Colonic mucosa (tissue), 4 donors: ENCODE measurements around the gene TMED9. TPM values are rescaled to one million over a fixed set of nuclear protein-coding genes. Genes with fewer than 3 reads are reported as not detected.

Experiments used
- DNase-seq: peaks from one replicate; pipeline ENCODE4 v3.0.0-alpha.2; 2020
- H3K27ac ChIP-seq: fragments of 200-600 bp; one replicate; pipeline ENCODE4 v1.8.0; 2021
- H3K27me3 ChIP-seq: fragments of 200-600 bp; one replicate; pipeline ENCODE4 v1.8.0; 2021
- H3K36me3 ChIP-seq: fragments of 200-600 bp; one replicate; pipeline ENCODE4 v1.8.0; 2021
- H3K4me1 ChIP-seq: fragments of 200-600 bp; one replicate; pipeline ENCODE4 v1.8.0; 2021; ENCODE audit warnings: mild to moderate bottlenecking
- H3K4me3 ChIP-seq: fragments of 200-600 bp; one replicate; pipeline ENCODE4 v1.8.0; 2021
- H3K9ac ChIP-seq, 2 donors: one replicate each; pipeline ENCODE4 v1.7.0; 2013; ENCODE audit warnings: control low read depth in 2 of 2, low read depth in 2 of 2, low read length in 2 of 2
- H3K9me3 ChIP-seq: fragments of 200-600 bp; one replicate; pipeline ENCODE4 v1.8.0; 2021
- intact Hi-C: fragments of 100-400 bp; cut with DNase I; formaldehyde crosslinking; loops from one replicate; pipeline ENCODE4 v1.14.1; 2022
- total RNA-seq, 2 donors: library from RNA; stranded (reverse); fragmentation: NEBNext Ultra II Directional in 1 of 2; extraction: Animal tissue kit (Norgen Biotek cat#: 25700) in 1 of 2; gene quantifications; one replicate each; pipeline ENCODE4 v1.2.1, GENCODE V29; 2021
- TF ChIP-seq, protein P1 (sequence below): fragments of 200-600 bp; IDR thresholded peaks from one replicate; pipeline ENCODE4 v1.8.0; 2022; ENCODE audit warnings: antibody characterized with exemption, mild to moderate bottlenecking
- donor health status: healthy.
- donor health status: DM: no; HTN: no; CAD: no.
- donor health status: DM: no; HTN: no; CAD: no.

The TMED9 gene
- total RNA-seq, 2 donors from 2014 or later = 187 to 303 TPM

DNA sequence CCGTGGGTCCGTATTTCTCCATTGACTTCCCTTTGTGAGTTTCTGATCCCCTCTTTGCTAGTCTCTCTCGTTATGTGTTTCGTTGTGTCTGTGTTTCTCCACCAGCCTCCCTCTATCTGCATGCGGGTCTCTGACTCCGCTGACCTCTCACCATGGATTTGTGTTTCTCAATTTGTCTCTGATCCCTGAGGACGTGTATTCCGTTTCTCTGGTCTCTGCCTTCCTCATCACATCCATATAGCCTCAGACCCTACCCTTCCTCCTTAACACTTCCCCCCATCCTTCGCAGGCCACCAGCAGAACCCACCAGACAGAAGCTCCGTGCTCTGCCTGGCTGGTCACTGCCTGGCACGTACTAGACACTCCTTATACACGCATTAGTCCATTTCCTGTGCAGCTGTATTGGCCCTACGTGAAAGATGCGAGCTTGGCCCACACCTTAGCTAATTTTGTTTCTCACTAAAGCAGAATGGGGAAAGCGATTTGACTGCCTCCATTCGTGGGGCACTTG lies 8.6 kb downstream of the TMED9 start:
- intact Hi-C loops = no loop called here
- H3K9me3 ChIP-seq = no peaks in the 10 kb centered on the region
- H3K4me3 ChIP-seq = peak overlapping the region; percentile 93
- DNase-seq = no peak
- H3K9ac ChIP-seq = peak overlapping the region; percentile 68 to 77
- peak overlapping the region; percentile 85 for H3K27ac ChIP-seq
- H3K36me3 ChIP-seq = peaks cover 11% of the 10 kb centered on the region
- TF ChIP-seq, protein P1, sequence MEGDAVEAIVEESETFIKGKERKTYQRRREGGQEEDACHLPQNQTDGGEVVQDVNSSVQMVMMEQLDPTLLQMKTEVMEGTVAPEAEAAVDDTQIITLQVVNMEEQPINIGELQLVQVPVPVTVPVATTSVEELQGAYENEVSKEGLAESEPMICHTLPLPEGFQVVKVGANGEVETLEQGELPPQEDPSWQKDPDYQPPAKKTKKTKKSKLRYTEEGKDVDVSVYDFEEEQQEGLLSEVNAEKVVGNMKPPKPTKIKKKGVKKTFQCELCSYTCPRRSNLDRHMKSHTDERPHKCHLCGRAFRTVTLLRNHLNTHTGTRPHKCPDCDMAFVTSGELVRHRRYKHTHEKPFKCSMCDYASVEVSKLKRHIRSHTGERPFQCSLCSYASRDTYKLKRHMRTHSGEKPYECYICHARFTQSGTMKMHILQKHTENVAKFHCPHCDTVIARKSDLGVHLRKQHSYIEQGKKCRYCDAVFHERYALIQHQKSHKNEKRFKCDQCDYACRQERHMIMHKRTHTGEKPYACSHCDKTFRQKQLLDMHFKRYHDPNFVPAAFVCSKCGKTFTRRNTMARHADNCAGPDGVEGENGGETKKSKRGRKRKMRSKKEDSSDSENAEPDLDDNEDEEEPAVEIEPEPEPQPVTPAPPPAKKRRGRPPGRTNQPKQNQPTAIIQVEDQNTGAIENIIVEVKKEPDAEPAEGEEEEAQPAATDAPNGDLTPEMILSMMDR = no peak
- no peaks in the 10 kb centered on the region for H3K27me3 ChIP-seq
- no peaks in the 10 kb centered on the region for H3K4me1 ChIP-seq

- Histone ChIP-seq H3K9ac (peak overlapping the region; percentile 68 to 77), H3K4me1 (no peaks in the 10 kb centered on the region), H3K4me3 (peak overlapping the region; percentile 93), H3K27me3 (no peaks in the 10 kb centered on the region), H3K36me3 (peaks cover 5% of the 10 kb centered on the region), H3K9me3 (no peaks in the 10 kb centered on the region), H3K27ac (no peak overlapping the region)
- DNase-seq = no peak
- TF ChIP-seq, protein P1 = no peak
- intact Hi-C loops = no loop called here
These were observed 9.1 kb downstream of the TMED9 start for GRCh38 chr5:177601126-177601525.

DNA sequence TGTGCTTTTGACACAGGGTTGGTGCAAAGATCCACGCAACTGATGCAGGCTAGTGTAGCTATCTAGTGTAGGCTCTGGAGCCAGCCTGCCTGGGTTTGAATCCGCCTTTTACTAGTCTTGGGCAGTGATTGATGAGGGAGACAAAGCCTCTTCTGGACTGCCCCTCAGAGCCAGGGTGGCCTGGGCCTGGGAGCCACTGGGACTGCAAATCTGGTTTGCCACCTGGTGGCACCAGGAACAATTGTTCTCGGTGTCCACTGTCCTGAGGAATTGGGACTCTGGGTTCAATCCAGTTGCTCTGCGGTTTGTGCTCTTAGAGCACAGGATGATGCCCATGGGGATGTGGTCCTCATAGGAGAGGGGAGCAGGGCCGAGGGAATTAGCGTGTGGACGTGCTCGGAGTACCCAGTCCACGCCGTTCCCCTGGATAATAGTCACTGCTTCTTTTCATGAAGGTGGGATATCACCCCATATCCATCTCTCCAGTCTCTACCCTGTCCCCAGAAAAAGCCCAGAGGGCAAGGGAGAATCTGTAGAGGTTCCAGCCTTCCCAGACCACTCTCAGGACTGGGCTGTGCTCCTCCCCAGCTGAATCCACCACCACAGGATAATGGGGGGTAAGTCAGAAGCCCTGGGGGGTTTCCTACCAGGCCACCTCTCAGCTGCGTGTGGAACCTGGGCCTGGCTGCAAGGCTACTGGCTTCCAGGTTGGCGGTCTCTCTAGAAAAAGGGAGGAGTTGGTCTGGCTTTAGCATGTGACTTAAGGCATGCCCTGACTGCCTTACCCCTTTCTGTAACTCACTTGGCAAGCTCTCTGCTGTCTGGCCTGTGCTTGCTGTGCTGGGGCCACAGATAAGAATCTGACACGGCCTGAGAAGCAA lies 9.8 kb downstream of the TMED9 start:
- DNase-seq = no peak
- H3K4me3 ChIP-seq = no peak overlapping the region
- no peaks in the 10 kb centered on the region for H3K36me3 ChIP-seq
- no peak overlapping the region for H3K9ac ChIP-seq
- H3K9me3 ChIP-seq = no peaks in the 10 kb centered on the region
- TF ChIP-seq, protein P1 = no peak
- intact Hi-C loops = no loop called here
- H3K4me1 ChIP-seq = no peaks in the 10 kb centered on the region
- H3K27ac ChIP-seq = no peak overlapping the region
- no peaks in the 10 kb centered on the region for H3K27me3 ChIP-seq

DNA sequence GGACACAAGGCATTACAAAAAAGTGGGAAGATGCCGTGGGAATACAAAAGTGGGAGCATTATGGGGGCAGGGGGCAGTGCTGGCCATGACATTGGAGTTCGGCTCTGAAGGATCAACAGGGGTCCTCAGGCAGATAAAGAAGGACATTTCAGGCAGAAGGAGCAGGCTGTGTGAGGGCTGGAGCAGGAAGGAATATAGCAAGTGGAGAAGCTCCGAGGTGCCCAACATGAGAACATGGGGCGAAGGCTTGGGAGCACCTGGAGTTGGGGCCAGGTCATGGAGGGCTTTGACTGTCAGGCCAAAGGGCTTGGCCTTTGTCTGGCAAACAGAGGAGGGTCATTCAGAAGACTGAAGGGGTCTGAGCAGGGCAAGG lies 10.4 kb downstream of the TMED9 start:
- Histone ChIP-seq H3K9ac (no peak overlapping the region), H3K36me3 (no peaks in the 10 kb centered on the region), H3K9me3 (no peaks in the 10 kb centered on the region), H3K27me3 (no peaks in the 10 kb centered on the region), H3K4me3 (no peak overlapping the region), H3K4me1 (peaks cover 6% of the 10 kb centered on the region), H3K27ac (no peak overlapping the region)
- no peak for DNase-seq
- TF ChIP-seq, protein P1 = no peak
- intact Hi-C loops = no loop called here

- no peak for DNase-seq
- no peaks in the 10 kb centered on the region for H3K27me3 ChIP-seq
- peak overlapping the region in 1 of 2 donors; percentile 34 for H3K9ac ChIP-seq
- H3K4me1 ChIP-seq = peaks cover 8% of the 10 kb centered on the region
- TF ChIP-seq, protein P1 = no peak
- no peak overlapping the region for H3K4me3 ChIP-seq
- no peaks in the 10 kb centered on the region for H3K36me3 ChIP-seq
- no peaks in the 10 kb centered on the region for H3K9me3 ChIP-seq
- intact Hi-C loops = no loop called here
- no peak overlapping the region for H3K27ac ChIP-seq
These were observed 11.6 kb downstream of the TMED9 start for GRCh38 chr5:177603631-177604030.
